Epithelial cell of esophagus (primary cell): Measurements from ENCODE around the gene CES4A.
"Not testable (repeated sequence)": the region's sequence is repeated elsewhere in the genome, so short reads cannot be mapped to it uniquely, and the experiment has no call there.

ENCODE experiments used
- DNase-seq: peaks from one replicate; pipeline ENCODE4 v3.0.0; 2010; ENCODE audit warnings: low read depth
- H3K4me3 ChIP-seq: 2 replicates; pipeline ENCODE4 v1.5.1; 2011; ENCODE audit warnings: mild to moderate bottlenecking, low read length, control low read depth
- TF ChIP-seq, protein P1 (sequence below): IDR thresholded peaks from 2 replicates; pipeline ENCODE4 v1.5.1; 2011; ENCODE audit warnings: low read depth, mild to moderate bottlenecking, low read length, control low read depth, inconsistent platforms; ENCODE audit not compliant: insufficient read depth; ENCODE audit errors: missing control alignments

CES4A gene

DNA sequence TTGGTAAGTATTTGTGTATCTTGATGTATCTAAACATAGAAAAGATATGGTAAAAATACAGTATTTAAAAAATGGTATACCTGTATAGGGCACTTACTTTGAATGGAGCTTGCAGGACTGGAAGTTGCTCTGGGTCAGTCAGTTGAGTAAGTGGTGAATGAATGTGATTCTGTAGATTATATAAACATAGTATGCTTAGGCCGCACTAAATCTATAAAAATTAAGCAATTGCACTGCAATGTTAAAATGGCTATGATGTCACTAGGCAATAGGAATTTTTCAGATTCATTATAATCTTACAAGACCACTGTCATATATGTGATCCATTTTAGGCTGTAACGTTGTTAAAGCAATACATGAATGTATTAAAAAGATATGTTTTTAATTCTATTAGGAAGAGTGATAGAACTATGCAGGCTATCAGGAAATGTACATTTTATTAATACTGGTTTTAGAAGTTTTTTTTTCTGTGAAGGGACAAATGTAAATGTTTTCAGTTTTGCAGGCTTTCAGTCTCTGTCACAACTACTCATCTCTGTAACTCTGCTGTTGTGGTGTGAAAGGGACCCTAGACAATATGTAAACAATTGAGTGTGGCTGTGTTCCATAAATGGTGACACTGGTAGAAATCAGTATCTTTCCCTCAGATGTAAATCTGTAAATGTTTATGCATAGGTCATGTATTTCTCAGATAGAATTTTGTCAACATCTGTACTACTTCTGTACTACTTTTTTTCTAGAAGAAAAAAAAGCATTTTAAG lies 51.1 kb downstream of the CES4A start:
- H3K4me3 ChIP-seq: no peak overlapping the region
- DNase-seq: no peak
- TF ChIP-seq, protein P1, sequence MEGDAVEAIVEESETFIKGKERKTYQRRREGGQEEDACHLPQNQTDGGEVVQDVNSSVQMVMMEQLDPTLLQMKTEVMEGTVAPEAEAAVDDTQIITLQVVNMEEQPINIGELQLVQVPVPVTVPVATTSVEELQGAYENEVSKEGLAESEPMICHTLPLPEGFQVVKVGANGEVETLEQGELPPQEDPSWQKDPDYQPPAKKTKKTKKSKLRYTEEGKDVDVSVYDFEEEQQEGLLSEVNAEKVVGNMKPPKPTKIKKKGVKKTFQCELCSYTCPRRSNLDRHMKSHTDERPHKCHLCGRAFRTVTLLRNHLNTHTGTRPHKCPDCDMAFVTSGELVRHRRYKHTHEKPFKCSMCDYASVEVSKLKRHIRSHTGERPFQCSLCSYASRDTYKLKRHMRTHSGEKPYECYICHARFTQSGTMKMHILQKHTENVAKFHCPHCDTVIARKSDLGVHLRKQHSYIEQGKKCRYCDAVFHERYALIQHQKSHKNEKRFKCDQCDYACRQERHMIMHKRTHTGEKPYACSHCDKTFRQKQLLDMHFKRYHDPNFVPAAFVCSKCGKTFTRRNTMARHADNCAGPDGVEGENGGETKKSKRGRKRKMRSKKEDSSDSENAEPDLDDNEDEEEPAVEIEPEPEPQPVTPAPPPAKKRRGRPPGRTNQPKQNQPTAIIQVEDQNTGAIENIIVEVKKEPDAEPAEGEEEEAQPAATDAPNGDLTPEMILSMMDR: no peak

DNA sequence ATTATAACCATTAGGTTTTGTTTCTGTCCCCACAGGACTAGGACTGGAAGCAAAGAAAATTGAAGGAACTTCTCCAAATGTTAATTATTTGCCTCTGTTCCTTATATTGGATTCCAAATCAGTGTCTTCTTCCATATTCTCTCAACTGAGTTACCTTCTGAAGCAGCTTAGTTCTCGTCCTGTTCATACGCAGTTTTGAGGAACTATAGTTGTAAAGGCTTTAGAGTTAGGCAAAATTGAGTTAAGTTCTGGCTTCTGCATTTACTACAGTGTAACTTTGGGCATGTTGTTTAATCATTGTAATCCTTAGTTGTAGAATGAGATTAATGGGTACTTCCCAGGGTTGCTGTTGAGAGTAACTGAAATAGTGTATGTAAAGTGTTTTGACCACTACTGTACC lies 51.8 kb downstream of the CES4A start:
- DNase-seq: no peak
- TF ChIP-seq, protein P1: no peak
- H3K4me3 ChIP-seq: no peak overlapping the region

DNA sequence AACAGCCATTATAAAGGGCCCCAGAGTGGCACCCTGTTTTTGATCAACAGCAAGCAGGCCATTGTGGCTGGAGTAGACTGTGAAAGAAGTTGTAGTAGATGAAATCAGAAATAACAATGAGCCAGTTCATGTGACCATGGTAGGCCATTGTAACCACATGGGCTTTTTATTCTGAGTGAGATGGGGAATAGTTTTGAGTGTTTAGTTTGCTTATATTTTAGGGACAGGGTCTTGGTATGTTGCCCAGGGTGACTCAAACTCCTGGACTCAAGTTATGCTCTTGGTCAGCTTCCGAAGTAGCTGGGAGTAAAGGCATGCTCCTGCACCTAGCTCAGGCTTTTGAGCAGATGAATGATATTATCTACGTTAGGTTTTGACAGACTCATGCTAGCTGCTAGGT lies 52.5 kb downstream of the CES4A start:
- no peak for DNase-seq
- no peak overlapping the region for H3K4me3 ChIP-seq
- TF ChIP-seq, protein P1: no peak

DNA sequence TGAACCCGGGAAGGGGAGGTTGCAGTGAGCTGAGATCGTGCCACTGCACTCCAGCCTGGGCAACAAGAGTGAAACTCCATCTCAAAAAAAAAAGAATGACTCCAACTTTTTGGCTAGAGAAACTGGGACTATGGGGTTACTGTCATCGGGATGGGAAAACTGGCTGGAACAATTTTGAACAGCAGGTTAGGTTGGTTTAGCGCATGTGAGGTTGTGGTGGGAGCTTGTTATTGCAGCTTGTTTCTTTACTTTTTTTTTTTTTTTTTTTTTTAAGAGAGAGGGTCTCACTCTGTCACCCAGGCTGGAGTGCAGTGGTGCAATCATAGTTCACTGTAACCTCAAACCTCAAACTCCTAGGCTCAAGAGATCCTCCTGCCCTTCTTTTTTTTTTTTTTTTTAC lies 53.1 kb downstream of the CES4A start:
- not testable (repeated sequence) for H3K4me3 ChIP-seq

DNA sequence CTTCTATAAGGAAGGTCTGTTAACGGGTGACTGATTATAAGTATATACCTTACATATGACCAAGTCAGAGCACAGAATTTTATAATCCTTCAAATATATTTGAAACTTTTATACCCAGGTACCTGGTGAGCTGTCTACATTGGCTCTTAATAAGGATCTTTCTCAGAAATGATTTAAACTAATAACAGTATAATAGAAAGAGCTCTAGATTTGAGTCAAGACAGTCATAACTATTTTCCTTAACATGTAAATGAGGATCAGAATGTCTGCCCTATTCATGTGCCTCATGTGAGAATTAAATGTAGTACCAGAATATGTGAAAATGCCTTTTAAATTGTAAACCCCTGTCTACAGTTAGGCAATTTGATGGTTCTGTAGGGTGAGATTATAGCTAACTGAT lies 55.0 kb downstream of the CES4A start:
- no peak for DNase-seq
- TF ChIP-seq, protein P1: no peak
- H3K4me3 ChIP-seq: no peak overlapping the region

More for the DNA sequence above, 53.1 kb downstream of the CES4A start:
- not testable (repeated sequence) for DNase-seq

DNA sequence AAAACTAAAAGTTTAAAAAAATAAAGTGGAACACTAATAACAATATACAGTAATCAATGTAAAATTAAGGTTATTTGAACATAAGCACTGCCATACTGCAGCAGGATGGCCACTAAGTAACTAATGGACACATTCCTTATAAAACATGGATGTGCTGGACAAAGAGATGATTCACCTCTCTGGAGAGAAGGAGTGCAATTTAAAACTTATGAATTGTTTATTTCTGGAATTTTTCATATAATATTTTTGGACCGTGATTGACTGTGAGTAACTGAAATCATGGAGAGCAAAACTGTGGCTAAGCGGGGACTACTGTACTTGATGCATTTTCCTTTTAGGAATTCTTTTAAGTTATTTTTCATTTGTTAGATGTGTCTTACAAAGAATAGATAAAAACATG lies 62.4 kb downstream of the CES4A start:
- no peak overlapping the region for H3K4me3 ChIP-seq
- TF ChIP-seq, protein P1: no peak
- DNase-seq: no peak

DNA sequence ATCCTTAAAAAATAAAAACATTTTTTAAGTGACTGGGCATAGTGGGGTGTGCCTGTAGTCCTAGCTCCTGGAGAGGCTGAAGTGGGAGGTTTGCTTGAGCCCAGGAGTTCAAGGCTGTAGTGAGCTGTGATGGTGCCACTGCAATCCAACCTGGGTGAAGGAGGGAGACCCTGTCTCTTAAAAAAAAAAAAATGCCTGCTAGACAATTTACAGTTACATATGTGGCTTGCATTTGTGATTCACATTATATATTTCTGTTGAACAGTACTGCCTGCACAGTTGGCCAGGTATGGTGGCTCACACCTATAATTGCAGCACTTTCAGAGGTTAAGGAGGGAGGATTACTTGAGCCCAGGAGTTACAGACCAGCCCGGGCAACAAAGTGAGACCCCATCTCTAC lies 64.0 kb downstream of the CES4A start:
- TF ChIP-seq, protein P1: no peak
- no peak overlapping the region for H3K4me3 ChIP-seq
- no peak for DNase-seq
